Fibroblast of skin of abdomen (primary cell): ENCODE data around the gene ODC1.

Source experiments
- DNase-seq: peaks from one replicate; pipeline ENCODE4 v3.0.0-alpha.2; 2013

ODC1 gene

GRCh38 chr2:10399358-10399757 lies 48.8 kb downstream of the ODC1 start:
- no peak for DNase-seq

DNA sequence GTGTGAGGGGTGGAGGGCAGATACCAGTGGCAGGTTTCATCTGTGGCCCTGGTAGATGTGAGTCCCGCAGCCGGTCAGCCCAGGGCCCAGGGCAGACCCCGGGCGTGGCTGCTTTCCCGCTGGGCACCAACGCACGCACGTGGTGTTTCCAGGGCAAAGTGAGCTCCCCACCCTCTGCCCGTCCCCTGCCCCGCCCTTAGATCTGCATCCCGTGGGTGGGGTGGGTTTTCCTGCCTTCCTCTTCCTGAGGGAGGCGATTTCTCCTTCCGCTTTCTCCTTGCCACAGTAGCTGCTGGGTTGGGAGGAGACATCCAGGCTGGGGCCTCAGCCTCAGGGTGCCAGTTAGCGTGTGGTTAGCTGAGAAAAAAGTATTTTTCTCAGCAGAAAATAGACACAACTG lies 49.6 kb downstream of the ODC1 start:
- DNase-seq, result no peak

DNA sequence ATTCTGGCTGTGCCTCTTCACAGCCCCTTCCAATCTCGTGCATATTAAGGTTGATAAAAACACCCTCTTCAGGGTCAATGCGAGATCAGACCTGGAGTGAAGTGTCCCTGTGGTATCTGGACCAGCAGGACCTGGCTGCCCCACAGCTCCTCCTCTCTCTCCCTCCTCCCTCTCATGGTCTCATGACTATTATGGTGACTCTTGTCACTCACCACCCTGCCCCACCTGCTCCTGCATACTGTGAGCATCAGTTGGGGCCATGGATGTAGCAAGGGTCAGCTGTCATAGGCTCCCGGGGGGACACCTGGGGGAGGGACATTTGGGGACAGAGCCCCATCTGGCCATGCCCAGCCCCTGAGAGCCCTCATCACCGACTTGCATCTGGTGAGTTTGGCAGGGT lies 50.2 kb downstream of the ODC1 start:
- DNase-seq, result no peak

- no peak for DNase-seq
Measured at GRCh38 chr2:10397297-10397875, 50.7 kb downstream of the ODC1 start.

- DNase-seq, result no peak
Measured at GRCh38 chr2:10396464-10396863, 51.7 kb downstream of the ODC1 start.

GRCh38 chr2:10395893-10396292 lies 52.2 kb downstream of the ODC1 start:
- no peak for DNase-seq

DNA sequence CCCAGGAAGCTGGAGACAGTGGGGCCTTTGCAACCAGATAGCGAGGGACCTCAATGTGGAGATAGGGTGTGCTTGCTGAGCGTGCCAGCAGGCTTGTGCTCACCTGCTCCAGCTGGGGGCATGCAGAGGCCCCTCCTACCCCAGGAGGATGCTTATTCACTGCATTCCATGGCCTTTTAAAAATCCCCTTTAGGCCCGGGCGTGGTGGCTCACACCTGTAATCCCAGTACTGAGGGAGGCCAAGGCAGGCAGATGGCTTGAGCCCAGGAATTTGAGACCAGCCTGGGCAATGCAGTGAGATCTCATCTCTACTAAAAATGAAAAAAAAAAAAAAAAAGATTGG lies 54.5 kb downstream of the ODC1 start:
- DNase-seq, result no peak

DNA sequence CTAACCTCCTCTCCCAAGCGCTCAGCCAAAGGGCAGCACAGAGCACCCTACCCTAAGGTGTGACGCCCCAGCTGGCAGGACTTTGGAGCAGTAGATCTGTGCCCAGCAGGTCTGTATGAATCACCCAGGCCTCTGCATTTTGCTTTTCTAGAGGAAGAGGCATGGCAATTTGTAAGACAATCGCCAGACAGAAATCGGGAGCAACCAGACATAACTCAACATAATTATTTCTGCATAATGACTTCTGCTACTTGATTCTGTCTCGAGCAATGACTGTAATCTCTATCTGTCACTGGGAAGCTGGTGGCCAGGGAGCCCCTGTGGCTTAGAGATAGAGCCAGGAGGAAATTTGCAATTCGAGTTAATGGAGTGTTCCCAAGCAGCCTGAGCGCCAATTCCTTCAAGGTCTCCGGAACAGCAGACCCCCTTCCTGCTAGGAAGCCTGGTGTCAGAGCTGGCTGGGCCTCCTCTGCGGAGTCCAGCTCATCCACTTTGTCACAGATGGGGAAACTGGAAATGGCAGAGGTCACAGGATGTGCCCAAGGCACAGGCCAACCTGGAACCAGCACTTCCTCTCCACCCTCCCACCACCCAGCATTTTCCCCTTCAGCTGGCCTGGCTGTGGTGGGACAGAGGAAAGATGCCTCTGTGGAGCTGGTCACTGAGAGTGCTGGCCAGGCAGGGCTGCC lies 55.0 kb downstream of the ODC1 start:
- no peak for DNase-seq

DNA sequence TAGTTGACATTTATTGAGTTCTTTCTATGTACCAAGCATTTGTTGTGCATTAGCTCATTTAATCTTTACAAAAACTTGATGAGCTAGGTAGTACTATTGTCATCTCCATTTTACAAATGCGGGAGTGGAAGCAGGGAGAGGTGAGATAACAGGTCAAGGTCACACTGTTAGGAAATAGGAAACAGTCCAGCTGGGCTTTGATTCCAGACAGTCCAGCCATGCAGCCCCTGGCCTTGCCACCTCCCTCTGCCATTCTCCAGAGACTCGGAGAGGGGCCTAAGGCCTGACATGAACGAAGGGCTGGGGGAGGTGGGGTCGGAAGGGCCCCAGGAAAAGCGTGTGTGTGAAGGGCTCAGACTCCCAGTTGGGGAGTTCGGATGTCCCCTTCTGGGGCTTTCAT lies 55.6 kb downstream of the ODC1 start:
- DNase-seq, result no peak

GRCh38 chr2:10392100-10392499 lies 56.0 kb downstream of the ODC1 start:
- no peak for DNase-seq

GRCh38 chr2:10390369-10390801 lies 57.7 kb downstream of the ODC1 start:
- no peak for DNase-seq
